HEK293 (cell line): ENCODE data around the gene ENO2.
A peak's percentile ranks its signal among the peaks of the same experiment; 100 is the strongest.

Experiments
- CTCF ChIA-PET: fragments of 350-600 bp; formaldehyde crosslinking; extraction: SDS; loops from one replicate; lab custom pipeline; 2021; ENCODE audit warnings: antibody characterized with exemption; lab: Yijun Ruan, JAX
- POLR2A ChIA-PET: fragments of 300-600 bp; formaldehyde crosslinking; extraction: SDS; loops from one replicate; lab custom pipeline; 2020; ENCODE audit warnings: antibody characterized with exemption, inconsistent platforms; lab: Yijun Ruan, JAX
- H3K27ac ChIP-seq: fragments of 200-500 bp; sonication (Bioruptor generic); 2 replicates; pipeline ENCODE4 v1.5.1; 2014; ENCODE audit warnings: low read depth, low read length, control low read depth, inconsistent platforms; ENCODE audit errors: extremely low read depth
- H3K36me3 ChIP-seq, 2 experiments: fragments of 200-500 bp in 1 of 2; sonication (Bioruptor generic) in 1 of 2; 1 replicate in 1 of 2; 2 replicates in 1 of 2; pipeline ENCODE4 v1.5.1; 2014 to 2017; ENCODE audit warnings: inconsistent platforms in 2 of 2, low read length in 2 of 2; ENCODE audit not compliant: control insufficient read depth in 2 of 2, insufficient read depth in 1 of 2
- H3K4me1 ChIP-seq: fragments of 200-500 bp; sonication (Bioruptor generic); 2 replicates; pipeline ENCODE4 v1.5.1; 2014; ENCODE audit warnings: mild to moderate bottlenecking, low read length, inconsistent platforms; ENCODE audit not compliant: control insufficient read depth, insufficient read depth
- H3K4me3 ChIP-seq: 2 replicates; pipeline ENCODE4 v1.5.1; 2011; ENCODE audit warnings: low read depth, mild to moderate bottlenecking, control low read depth, low read length, moderate library complexity
- H3K9me3 ChIP-seq: fragments of 200-500 bp; sonication (Bioruptor generic); 2 replicates; pipeline ENCODE4 v1.5.1; 2014; ENCODE audit warnings: low read depth, low read length, inconsistent platforms; ENCODE audit not compliant: control insufficient read depth, insufficient read depth
- FEZF1 ChIP-seq: fragments of 450-650 bp; formaldehyde crosslinking; IDR thresholded peaks from 2 replicates; pipeline ENCODE4 v1.5.1; 2016; ENCODE audit warnings: missing biosample characterization, missing genetic modification characterization
- GLIS1 ChIP-seq: fragments of 450-650 bp; formaldehyde crosslinking; IDR thresholded peaks from 2 replicates; pipeline ENCODE4 v1.5.1; 2016; ENCODE audit warnings: missing biosample characterization, missing genetic modification characterization
- KLF17 ChIP-seq: fragments of 450-650 bp; formaldehyde crosslinking; IDR thresholded peaks from 2 replicates; pipeline ENCODE4 v1.5.1; 2016; ENCODE audit warnings: missing biosample characterization, missing genetic modification characterization
- KLF8 ChIP-seq: fragments of 450-650 bp; formaldehyde crosslinking; IDR thresholded peaks from 2 replicates; pipeline ENCODE4 v1.5.1; 2016; ENCODE audit warnings: missing biosample characterization, missing genetic modification characterization
- SP2 ChIP-seq: fragments of 450-650 bp; formaldehyde crosslinking; IDR thresholded peaks from 2 replicates; pipeline ENCODE4 v1.5.1; 2016; ENCODE audit warnings: missing biosample characterization, missing genetic modification characterization
- TCF7L2 ChIP-seq: IDR thresholded peaks from 2 replicates; pipeline ENCODE4 v1.6.1; 2011; ENCODE audit warnings: low read depth, mild to moderate bottlenecking, inconsistent platforms, low read length, moderate library complexity, borderline replicate concordance
- WT1 ChIP-seq: fragments of 450-650 bp; formaldehyde crosslinking; IDR thresholded peaks from 2 replicates; pipeline ENCODE4 v1.5.1; 2016; ENCODE audit warnings: missing biosample characterization, missing genetic modification characterization
- ZEB2 ChIP-seq: fragments of 450-650 bp; formaldehyde crosslinking; IDR thresholded peaks from 2 replicates; pipeline ENCODE4 v1.5.1; 2016; ENCODE audit warnings: missing biosample characterization, missing genetic modification characterization
- ZFP41 ChIP-seq: fragments of 450-650 bp; formaldehyde crosslinking; IDR thresholded peaks from 2 replicates; pipeline ENCODE4 v1.5.1; 2016; ENCODE audit warnings: missing biosample characterization, missing genetic modification characterization, borderline replicate concordance
- ZNF121 ChIP-seq: fragments of 450-650 bp; formaldehyde crosslinking; IDR thresholded peaks from 2 replicates; pipeline ENCODE4 v1.5.1; 2016; ENCODE audit warnings: missing biosample characterization, missing genetic modification characterization
- ZNF280C ChIP-seq: fragments of 450-650 bp; formaldehyde crosslinking; IDR thresholded peaks from 2 replicates; pipeline ENCODE4 v1.5.1; 2016; ENCODE audit warnings: missing biosample characterization, missing genetic modification characterization
- ZNF324 ChIP-seq: fragments of 450-650 bp; formaldehyde crosslinking; IDR thresholded peaks from 2 replicates; pipeline ENCODE4 v1.5.1; 2016; ENCODE audit warnings: missing biosample characterization, missing genetic modification characterization
- ZNF335 ChIP-seq: fragments of 450-650 bp; formaldehyde crosslinking; conservative IDR thresholded peaks from 2 replicates; pipeline ENCODE4 v1.5.1; 2016; ENCODE audit warnings: missing biosample characterization, missing genetic modification characterization
- ZNF366 ChIP-seq: fragments of 450-650 bp; formaldehyde crosslinking; conservative IDR thresholded peaks from 2 replicates; pipeline ENCODE4 v1.5.1; 2016; ENCODE audit warnings: missing biosample characterization, missing genetic modification characterization
- ZNF394 ChIP-seq: fragments of 450-650 bp; formaldehyde crosslinking; IDR thresholded peaks from 2 replicates; pipeline ENCODE4 v1.5.1; 2016; ENCODE audit warnings: missing biosample characterization, missing genetic modification characterization, mild to moderate bottlenecking, moderate library complexity, borderline replicate concordance
- ZNF426 ChIP-seq: fragments of 450-650 bp; formaldehyde crosslinking; IDR thresholded peaks from 2 replicates; pipeline ENCODE4 v1.5.1; 2017; ENCODE audit warnings: missing biosample characterization, missing genetic modification characterization, mild to moderate bottlenecking, inconsistent platforms, moderate library complexity
- ZNF549 ChIP-seq: fragments of 450-650 bp; IDR thresholded peaks from 2 replicates; pipeline ENCODE4 v1.5.1; 2018; ENCODE audit warnings: missing biosample characterization, missing genetic modification characterization, mild to moderate bottlenecking, inconsistent platforms, moderate library complexity
- ZNF558 ChIP-seq: fragments of 450-650 bp; formaldehyde crosslinking; IDR thresholded peaks from 2 replicates; pipeline ENCODE4 v1.5.1; 2016; ENCODE audit warnings: missing biosample characterization, missing genetic modification characterization
- ZNF600 ChIP-seq: fragments of 450-650 bp; formaldehyde crosslinking; IDR thresholded peaks from 2 replicates; pipeline ENCODE4 v1.5.1; 2016; ENCODE audit warnings: missing biosample characterization, missing genetic modification characterization
- ZNF624 ChIP-seq: fragments of 450-650 bp; formaldehyde crosslinking; IDR thresholded peaks from 2 replicates; pipeline ENCODE4 v1.5.1; 2017; ENCODE audit warnings: missing biosample characterization, missing genetic modification characterization
- ZNF626 ChIP-seq: fragments of 450-650 bp; sonication (Bioruptor Pico); formaldehyde crosslinking; IDR thresholded peaks from 2 replicates; pipeline ENCODE4 v1.5.1; 2018; ENCODE audit warnings: missing biosample characterization, missing genetic modification characterization, inconsistent platforms
- ZNF654 ChIP-seq: fragments of 450-650 bp; formaldehyde crosslinking; IDR thresholded peaks from 2 replicates; pipeline ENCODE4 v1.5.1; 2016; ENCODE audit warnings: low read depth, missing biosample characterization, missing genetic modification characterization
- ZNF664 ChIP-seq: fragments of 450-650 bp; formaldehyde crosslinking; IDR thresholded peaks from 2 replicates; pipeline ENCODE4 v1.5.1; 2016; ENCODE audit warnings: missing biosample characterization, missing genetic modification characterization
- ZNF692 ChIP-seq: fragments of 450-650 bp; formaldehyde crosslinking; IDR thresholded peaks from 2 replicates; pipeline ENCODE4 v1.5.1; 2016; ENCODE audit warnings: missing biosample characterization, missing genetic modification characterization
- ZNF747 ChIP-seq: fragments of 450-650 bp; formaldehyde crosslinking; IDR thresholded peaks from 2 replicates; pipeline ENCODE4 v1.5.1; 2016; ENCODE audit warnings: missing biosample characterization, missing genetic modification characterization
- ZNF792 ChIP-seq: fragments of 450-650 bp; formaldehyde crosslinking; IDR thresholded peaks from 2 replicates; pipeline ENCODE4 v1.5.1; 2016; ENCODE audit warnings: missing biosample characterization, missing genetic modification characterization
- TF ChIP-seq, protein P1 (sequence below): fragments of 450-650 bp; formaldehyde crosslinking; IDR thresholded peaks from 2 replicates; pipeline ENCODE4 v1.5.1; 2017; ENCODE audit warnings: missing biosample characterization, mild to moderate bottlenecking, missing genetic modification characterization, moderate library complexity
- TF ChIP-seq, protein P2 (sequence below): fragments of 450-650 bp; formaldehyde crosslinking; IDR thresholded peaks from 2 replicates; pipeline ENCODE4; 2016; ENCODE audit warnings: missing biosample characterization, missing genetic modification characterization

ENO2 gene

GRCh38 chr12:6961695-6962284 is 47.4 kb downstream of the ENO2 start (continued):
- no peak for TF ChIP-seq ZNF792
- TF ChIP-seq ZNF366 (tag by site-specific recombination) = peak; percentile 64; the same call in 1 of the 2 replicates
- TF ChIP-seq ZNF394 (tag by site-specific recombination) = peak; percentile 33; the same call in 1 of the 2 replicates
- peak; percentile 60; the same call in 1 of the 2 replicates for TF ChIP-seq WT1 (tag by site-specific recombination)
- TF ChIP-seq ZNF549 (tag by site-specific recombination) = no peak
- peak; percentile 28; the same call in 1 of the 2 replicates for TF ChIP-seq GLIS1 (tag by site-specific recombination)

- H3K27ac ChIP-seq = peak overlapping the region; percentile 45; the same call in 1 of the 2 replicates
- peaks cover 2% of the 10 kb centered on the region; the same call in 1 of the 2 replicates for H3K4me1 ChIP-seq
- POLR2A ChIA-PET = interaction anchor here (1.0 to 3.2 kb wide), 3 partner anchors 17 to 196 kb away, joined by 3 to 22 read pairs (median 6); partner anchors contain the start of gene PTMS
- CTCF ChIA-PET = interaction anchor here (0.5 to 7.7 kb wide), 15 partner anchors 10 to 191 kb away, joined by 3 to 138 read pairs (median 4); partner anchors contain the start of genes C12orf57, C1RL, PTPN6 and RNU7-1
- H3K36me3 ChIP-seq = peaks cover 8 to 36% of the 10 kb centered on the region in 2 experiments
- H3K9me3 ChIP-seq = no peaks in the 10 kb centered on the region
- H3K4me3 ChIP-seq = no peak overlapping the region
- TF ChIP-seq KLF17 = peak; percentile 32; the same call in 1 of the 2 replicates
- TF ChIP-seq, protein P1, sequence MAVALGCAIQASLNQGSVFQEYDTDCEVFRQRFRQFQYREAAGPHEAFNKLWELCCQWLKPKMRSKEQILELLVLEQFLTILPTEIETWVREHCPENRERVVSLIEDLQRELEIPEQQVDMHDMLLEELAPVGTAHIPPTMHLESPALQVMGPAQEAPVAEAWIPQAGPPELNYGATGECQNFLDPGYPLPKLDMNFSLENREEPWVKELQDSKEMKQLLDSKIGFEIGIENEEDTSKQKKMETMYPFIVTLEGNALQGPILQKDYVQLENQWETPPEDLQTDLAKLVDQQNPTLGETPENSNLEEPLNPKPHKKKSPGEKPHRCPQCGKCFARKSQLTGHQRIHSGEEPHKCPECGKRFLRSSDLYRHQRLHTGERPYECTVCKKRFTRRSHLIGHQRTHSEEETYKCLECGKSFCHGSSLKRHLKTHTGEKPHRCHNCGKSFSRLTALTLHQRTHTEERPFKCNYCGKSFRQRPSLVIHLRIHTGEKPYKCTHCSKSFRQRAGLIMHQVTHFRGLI = peak; percentile 51; the same call in 1 of the 2 replicates
- no peak for TF ChIP-seq ZNF335 (tag by site-specific recombination)
- no peak for TF ChIP-seq FEZF1 (tag by site-specific recombination)
- no peak for TF ChIP-seq ZFP41 (tag by site-specific recombination)
- TF ChIP-seq ZNF692 (tag by site-specific recombination) = peak; percentile 12; the same call in 1 of the 2 replicates
- no peak for TF ChIP-seq ZNF558
- no peak for TF ChIP-seq ZNF626 (tag by site-specific recombination)
- TF ChIP-seq ZNF426 (tag by site-specific recombination) = no peak
- no peak for TF ChIP-seq ZNF747 (tag by site-specific recombination)
- TF ChIP-seq TCF7L2 = no peak
- TF ChIP-seq, protein P2, sequence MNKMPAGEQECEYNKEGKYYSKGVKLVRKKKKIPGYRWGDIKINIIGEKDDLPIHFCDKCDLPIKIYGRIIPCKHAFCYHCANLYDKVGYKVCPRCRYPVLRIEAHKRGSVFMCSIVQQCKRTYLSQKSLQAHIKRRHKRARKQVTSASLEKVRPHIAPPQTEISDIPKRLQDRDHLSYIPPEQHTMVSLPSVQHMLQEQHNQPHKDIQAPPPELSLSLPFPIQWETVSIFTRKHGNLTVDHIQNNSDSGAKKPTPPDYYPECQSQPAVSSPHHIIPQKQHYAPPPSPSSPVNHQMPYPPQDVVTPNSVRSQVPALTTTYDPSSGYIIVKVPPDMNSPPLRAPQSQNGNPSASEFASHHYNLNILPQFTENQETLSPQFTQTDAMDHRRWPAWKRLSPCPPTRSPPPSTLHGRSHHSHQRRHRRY (tag by site-specific recombination) = no peak
- no peak for TF ChIP-seq ZNF664
- TF ChIP-seq WT1 (tag by site-specific recombination) = no peak
- TF ChIP-seq ZNF280C = no peak
- TF ChIP-seq SP2 (tag by site-specific recombination) = peak; percentile 21; the same call in 1 of the 2 replicates
- TF ChIP-seq ZNF121 (tag by site-specific recombination) = no peak
- TF ChIP-seq ZNF792 = no peak
- no peak for TF ChIP-seq ZNF654 (tag by site-specific recombination)
- TF ChIP-seq KLF8 = no peak
- no peak for TF ChIP-seq ZNF324 (tag by site-specific recombination)
- no peak for TF ChIP-seq ZNF600 (tag by site-specific recombination)
- no peak for TF ChIP-seq ZNF624 (tag by site-specific recombination)
- TF ChIP-seq ZEB2 = no peak
Observed at GRCh38 chr12:6962285-6963015, 48.1 kb downstream of the ENO2 start.
